Activated T-cell treated with anti-CD3 and anti-CD28 coated beads for 48 hours (primary cell): Measurements from ENCODE around the gene RNF144A.
"Not testable (repeated sequence)": the region's sequence is repeated elsewhere in the genome, so short reads cannot be mapped to it uniquely, and the experiment has no call there.

Experiments used
- DNase-seq: peaks from one replicate; pipeline ENCODE4 v3.0.0-alpha.2; 2020; ENCODE audit warnings: low read depth

RNF144A gene

GRCh38 chr2:6972067-6972710 lies 55.0 kb downstream of the RNF144A start:
- no peak for DNase-seq

DNA sequence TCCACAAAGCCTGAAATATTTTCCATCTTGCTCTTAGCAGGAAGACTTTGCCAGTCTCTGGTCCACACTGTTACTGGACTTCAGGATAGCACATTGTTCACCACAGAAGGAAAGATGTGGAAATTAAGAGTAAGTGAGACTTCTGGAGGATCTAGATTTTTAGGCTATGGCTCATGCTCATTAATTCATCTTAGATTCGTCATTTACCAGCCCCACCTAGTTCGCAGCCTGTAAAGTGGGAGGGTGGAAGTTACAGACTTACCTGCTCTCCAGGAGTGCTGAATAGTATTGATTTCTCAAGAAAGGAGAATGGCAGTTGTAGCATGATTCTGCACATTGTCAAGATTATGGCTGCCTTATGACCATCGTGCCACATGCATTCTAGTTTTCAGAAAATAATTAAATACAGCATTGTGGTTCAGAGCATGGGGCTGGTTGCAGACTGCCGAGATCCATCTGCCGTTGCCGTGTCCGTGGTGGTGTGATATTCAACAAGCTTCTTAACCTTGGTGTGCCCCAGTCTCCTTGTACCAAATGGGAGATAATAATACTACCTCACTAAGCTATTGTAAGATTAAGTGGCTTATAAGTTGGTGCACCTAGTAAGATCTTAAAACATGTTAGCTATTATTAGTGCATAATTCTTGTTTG lies 56.8 kb downstream of the RNF144A start:
- DNase-seq = no peak

- DNase-seq = no peak
These were observed 58.8 kb downstream of the RNF144A start for GRCh38 chr2:6975988-6976387.

- no peak for DNase-seq
These were observed 60.0 kb downstream of the RNF144A start for GRCh38 chr2:6977113-6977741.

DNA sequence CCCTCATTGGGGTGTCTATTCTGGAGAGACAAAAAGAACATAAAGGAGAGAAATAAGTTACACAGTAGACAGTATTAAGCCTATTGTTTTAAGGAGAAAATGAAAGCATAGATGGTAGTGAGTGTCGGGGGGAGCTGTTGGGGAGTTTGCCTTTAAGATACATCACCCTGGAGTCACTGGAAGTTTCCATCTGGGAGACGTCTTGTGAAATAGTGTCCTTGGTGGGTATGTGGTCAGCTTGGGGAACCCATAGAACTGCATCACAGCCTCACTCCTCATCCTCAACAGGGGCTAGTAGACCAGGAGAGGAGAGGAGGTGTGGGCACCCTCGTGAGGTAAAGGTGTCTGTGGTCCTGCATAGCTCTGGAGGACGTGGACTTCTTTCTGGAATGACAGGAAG lies 60.6 kb downstream of the RNF144A start:
- DNase-seq = no peak

GRCh38 chr2:6978991-6979390 lies 61.8 kb downstream of the RNF144A start:
- DNase-seq = no peak

DNA sequence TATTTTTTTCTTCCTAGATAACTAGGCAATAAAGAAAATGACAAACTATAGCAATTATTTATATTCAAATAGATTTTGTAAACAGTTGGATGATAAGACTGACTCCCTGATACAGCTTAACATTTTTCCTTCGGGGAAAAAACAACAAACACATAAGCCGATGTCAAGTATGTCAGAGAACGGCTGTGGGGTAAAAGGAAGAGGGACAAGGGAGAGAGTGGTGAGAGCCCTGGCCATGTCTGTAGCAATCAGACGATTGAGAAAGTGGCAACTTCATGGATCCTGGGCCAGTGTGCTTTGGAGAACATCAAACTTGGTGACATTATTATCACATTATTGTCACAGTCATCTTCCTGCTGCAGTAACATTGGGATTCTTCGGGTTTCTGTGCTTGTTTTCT lies 65.2 kb downstream of the RNF144A start:
- no peak for DNase-seq

- DNase-seq = no peak
These were observed 65.8 kb downstream of the RNF144A start for GRCh38 chr2:6982934-6983589.

GRCh38 chr2:6986301-6986911 lies 69.2 kb downstream of the RNF144A start:
- DNase-seq = no peak

- DNase-seq = no peak
These were observed 69.7 kb downstream of the RNF144A start for GRCh38 chr2:6986912-6987361.

- no peak for DNase-seq
These were observed 73.7 kb downstream of the RNF144A start for GRCh38 chr2:6990871-6991270.

DNA sequence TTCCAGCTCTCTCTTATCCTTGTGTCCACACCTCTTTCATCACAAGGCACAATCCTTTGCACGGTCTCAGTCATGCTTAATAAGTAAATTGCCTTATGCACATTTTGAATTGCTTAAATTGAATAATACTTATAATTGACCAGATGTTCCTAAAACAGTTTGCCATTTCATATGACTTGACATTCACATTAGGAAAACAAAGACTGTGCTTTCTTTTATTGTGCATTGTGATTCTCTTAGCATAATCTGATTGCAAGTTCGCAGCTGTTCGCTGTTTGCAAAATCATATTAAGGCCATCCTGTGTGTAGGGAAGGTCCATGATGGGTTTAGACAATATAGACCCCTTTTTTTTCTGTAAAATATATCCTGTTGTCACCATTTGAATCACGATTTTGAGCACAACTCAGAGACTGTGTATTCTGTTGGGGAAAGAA lies 75.6 kb downstream of the RNF144A start:
- DNase-seq = no peak

- DNase-seq = no peak
These were observed 76.0 kb downstream of the RNF144A start for GRCh38 chr2:6993229-6993640.

DNA sequence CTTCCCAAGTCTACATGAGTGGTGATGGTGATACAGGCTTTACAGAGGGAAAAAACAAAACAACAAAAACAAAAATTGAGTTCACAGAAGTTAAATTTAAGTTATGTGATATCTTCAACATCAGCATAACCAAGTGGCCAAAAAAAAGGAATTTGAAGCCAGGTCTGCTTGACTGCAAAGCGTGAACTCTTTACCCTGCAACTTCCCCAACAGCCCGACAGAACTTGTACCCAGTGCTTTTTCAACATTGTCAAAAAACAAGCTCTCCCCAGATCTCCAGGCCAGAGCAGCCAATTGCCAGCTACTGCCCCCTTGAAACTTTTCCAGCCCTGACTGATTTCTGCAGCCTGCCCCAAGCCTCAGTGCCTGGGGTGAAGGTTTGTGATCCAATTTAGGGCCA lies 76.7 kb downstream of the RNF144A start:
- DNase-seq = no peak

DNA sequence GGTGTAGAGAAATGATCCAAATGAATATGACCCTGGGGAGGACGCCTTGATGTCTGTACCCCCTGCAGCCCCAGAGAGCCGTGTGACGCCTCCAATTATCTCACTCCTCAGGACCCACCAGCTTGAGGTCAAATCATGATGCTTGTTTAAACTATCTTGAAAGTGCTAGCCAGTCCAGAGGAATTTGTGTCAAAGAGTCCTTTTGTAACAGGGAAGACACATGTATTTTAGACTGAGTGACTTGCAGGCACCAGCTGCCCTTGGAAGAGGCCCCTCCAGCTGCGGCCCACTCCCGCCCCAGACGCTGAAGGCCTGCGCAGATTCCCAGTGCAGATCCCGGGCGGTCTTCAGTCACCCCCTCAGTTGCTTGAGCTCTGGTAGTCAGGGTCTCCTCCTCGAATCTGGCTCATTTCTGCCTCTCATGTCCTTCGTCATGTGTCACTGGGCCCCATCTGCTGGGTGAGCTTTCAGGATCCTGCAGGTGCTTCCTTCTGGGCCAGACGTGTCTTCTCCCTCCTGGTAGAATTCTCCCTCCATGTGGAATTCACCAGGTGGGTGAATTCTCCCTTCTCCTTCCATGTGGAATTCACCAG lies 77.4 kb downstream of the RNF144A start:
- DNase-seq = no peak

DNA sequence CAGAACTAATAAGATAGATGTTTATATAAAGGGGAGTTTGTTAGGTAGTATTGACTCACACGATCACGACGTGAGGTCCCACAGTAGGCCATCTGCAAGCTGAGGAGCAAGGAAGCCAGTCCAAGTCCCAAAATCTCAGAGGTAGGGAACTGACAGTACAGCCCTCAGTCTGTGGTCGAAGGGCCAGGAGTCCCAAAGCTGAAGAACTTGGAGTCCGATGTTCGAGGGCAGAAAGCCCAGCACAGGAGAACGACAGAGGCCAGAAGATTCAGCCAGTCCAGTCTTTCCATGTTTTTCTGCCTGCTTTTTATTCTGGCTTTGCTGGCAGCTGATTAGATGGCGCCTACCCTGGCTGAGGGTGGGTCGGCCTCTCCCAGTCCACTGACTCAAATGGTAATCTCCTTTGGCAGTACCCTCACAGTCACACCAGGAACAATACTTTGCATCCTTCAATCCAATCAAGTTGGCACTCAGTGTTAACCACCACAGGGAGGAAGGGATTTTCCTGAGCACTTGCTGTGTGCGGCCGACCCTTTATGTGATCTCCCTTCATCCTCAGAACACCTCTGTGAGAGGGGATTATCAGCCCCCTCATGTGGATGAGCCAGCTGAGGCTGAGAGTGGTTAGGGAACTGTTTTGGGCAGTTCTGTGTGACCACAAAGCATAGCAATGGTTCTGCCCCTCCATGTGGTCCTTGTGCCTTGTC lies 78.3 kb downstream of the RNF144A start:
- no peak for DNase-seq

DNA sequence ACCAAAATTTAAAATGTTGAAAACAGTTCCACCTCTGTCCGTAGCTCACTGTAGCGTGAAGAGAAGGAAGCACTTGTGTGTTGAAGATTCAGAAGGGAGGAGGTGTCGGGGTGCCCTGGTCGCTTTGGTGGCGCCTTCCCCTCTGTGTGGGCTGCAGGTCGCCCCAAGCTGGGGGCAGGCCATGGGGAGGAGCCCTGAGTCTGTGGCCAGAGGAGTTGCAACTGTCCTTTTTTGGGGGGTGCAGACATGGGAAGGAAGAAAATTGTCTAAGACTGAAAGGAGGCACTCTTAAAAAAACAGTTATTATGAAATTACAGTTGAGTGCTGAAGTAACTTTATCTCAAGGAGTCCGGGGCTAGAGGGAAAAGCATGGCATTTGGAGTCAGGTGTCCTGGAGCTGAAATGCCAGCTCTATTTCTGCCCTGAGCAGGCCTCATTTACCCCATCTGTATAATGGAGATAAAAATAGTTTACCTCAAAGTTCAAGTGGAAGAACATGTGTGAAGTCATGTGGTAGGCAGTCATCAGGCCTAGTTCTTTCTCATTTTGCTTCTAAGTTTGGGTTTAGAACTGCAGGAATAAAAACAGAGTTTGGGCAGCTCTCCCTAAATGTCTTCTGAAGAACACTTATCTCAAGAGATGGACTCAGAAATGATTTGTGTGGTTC lies 82.1 kb downstream of the RNF144A start:
- no peak for DNase-seq

GRCh38 chr2:7001395-7001794 lies 84.2 kb downstream of the RNF144A start:
- DNase-seq = not testable (repeated sequence)

DNA sequence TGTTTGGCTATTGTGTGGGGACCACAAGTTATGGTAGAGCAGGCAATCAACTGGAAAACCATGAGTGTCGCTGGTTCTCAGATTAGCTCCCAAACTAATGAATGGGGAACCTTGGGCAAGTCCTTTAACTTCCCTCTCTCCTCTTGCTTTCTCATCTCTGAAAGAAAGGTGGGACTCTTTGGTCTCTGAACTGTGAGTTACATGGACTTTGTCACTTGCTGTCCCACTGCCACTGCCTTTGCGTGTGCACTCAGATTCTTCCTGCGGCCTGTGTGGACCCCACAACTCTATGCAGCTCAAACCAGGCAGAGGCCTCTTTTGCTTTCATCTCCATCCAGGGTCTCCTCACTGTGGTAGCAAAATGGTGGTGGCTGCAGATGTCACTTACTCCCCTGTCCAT lies 86.7 kb downstream of the RNF144A start:
- DNase-seq = no peak

DNA sequence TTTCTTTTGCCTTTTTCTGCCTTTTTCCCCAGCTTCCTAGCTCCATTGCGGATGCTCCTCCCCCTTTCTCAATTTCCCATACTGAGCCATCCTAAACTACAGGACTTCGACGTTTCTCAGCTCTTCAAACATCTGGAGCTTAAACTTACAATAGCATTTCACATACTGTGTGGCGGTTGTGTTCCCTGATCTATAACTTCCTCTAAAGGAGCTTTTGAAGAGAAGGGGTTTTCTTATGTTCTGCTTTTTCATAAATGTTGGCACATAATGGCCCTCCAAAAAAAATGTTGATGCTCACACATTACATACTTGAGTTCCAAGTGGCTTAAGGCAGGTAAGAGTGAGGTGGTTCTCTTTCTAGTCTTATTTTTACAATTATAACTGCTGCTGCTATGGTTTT lies 87.4 kb downstream of the RNF144A start:
- DNase-seq = no peak

GRCh38 chr2:7007488-7007845 lies 90.3 kb downstream of the RNF144A start:
- DNase-seq = no peak
